WTC11 (cell line): ENCODE measurements around the gene YPEL1.

Source experiments
- CREB1 ChIP-seq: sonication (generic); formaldehyde crosslinking; IDR thresholded peaks from 2 replicates; pipeline ENCODE4 v1.8.0; 2023; ENCODE audit warnings: mild to moderate bottlenecking, missing genetic modification reagents
- ELF4 ChIP-seq: sonication (generic); formaldehyde crosslinking; IDR thresholded peaks from 2 replicates; pipeline ENCODE4 v1.8.1; 2022; ENCODE audit warnings: low read depth, mild to moderate bottlenecking, moderate library complexity, missing genetic modification reagents
- RELA ChIP-seq: sonication (generic); formaldehyde crosslinking; IDR thresholded peaks from 2 replicates; pipeline ENCODE4 v1.8.1; 2022; ENCODE audit warnings: missing genetic modification reagents, mild to moderate bottlenecking, borderline replicate concordance
- ZBTB21 ChIP-seq: sonication (generic); formaldehyde crosslinking; IDR thresholded peaks from 2 replicates; pipeline ENCODE4 v1.8.1; 2023; ENCODE audit warnings: mild to moderate bottlenecking, missing genetic modification reagents, borderline replicate concordance
- ZNF317 ChIP-seq: sonication (generic); formaldehyde crosslinking; IDR thresholded peaks from 2 replicates; pipeline ENCODE4 v1.8.1; 2023; ENCODE audit warnings: low read depth, mild to moderate bottlenecking, moderate library complexity, missing genetic modification reagents, borderline replicate concordance
- ZNF671 ChIP-seq: fragments of 250-450 bp; sonication (Bioruptor Pico); IDR thresholded peaks from 2 replicates; pipeline ENCODE4 v1.8.0; 2021; ENCODE audit warnings: mild to moderate bottlenecking
- TF ChIP-seq, protein P1 (sequence below): sonication (generic); formaldehyde crosslinking; IDR thresholded peaks from 2 replicates; pipeline ENCODE4 v1.8.1; 2022; ENCODE audit warnings: low read depth, missing genetic modification reagents, borderline replicate concordance
- TF ChIP-seq, protein P2 (sequence below): fragments of 200-600 bp; IDR thresholded peaks from 2 replicates; pipeline ENCODE4 v1.8.0; 2022; ENCODE audit warnings: antibody characterized with exemption
- TF ChIP-seq, protein P3 (sequence below): sonication (generic); formaldehyde crosslinking; conservative IDR thresholded peaks from 2 replicates; pipeline ENCODE4 v1.8.1; 2022; ENCODE audit warnings: mild to moderate bottlenecking, missing genetic modification reagents

DNA sequence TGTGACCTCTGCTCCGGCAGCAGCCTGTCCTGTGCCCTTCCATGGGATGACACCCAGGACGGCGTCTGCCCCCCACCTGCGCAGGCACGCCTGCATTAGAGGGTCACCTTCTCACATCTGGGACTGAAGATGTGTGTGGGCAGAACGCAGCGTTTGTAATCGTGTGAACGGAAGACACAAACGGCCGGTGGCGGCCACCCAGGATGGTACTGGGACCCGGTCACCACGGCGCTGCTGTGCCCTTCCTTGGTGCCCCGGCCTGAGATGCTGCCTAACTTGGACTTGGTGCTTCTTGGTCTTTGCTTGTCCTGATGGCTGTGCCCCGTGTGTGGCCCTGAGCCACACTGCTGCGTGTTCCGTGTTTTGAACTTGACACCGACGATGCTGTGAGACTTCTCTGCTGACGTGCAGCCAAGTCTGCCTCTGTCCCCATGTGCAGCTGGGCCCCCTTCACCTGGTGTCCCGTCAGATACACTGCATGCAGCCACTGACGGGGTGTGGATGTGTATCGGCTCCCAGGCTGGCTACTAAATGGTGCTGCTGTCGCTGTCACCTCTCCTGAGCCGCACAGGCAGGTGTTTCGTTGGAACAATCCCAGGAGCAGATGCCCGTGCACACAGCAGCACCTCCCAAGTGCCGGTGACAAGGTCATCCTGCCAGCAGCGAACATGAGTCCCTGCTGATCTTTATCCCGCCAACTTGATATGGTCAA, 21.4 kb downstream of the YPEL1 start:
- TF ChIP-seq, protein P1, sequence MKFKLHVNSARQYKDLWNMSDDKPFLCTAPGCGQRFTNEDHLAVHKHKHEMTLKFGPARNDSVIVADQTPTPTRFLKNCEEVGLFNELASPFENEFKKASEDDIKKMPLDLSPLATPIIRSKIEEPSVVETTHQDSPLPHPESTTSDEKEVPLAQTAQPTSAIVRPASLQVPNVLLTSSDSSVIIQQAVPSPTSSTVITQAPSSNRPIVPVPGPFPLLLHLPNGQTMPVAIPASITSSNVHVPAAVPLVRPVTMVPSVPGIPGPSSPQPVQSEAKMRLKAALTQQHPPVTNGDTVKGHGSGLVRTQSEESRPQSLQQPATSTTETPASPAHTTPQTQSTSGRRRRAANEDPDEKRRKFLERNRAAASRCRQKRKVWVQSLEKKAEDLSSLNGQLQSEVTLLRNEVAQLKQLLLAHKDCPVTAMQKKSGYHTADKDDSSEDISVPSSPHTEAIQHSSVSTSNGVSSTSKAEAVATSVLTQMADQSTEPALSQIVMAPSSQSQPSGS: no peak
- TF ChIP-seq, protein P2, sequence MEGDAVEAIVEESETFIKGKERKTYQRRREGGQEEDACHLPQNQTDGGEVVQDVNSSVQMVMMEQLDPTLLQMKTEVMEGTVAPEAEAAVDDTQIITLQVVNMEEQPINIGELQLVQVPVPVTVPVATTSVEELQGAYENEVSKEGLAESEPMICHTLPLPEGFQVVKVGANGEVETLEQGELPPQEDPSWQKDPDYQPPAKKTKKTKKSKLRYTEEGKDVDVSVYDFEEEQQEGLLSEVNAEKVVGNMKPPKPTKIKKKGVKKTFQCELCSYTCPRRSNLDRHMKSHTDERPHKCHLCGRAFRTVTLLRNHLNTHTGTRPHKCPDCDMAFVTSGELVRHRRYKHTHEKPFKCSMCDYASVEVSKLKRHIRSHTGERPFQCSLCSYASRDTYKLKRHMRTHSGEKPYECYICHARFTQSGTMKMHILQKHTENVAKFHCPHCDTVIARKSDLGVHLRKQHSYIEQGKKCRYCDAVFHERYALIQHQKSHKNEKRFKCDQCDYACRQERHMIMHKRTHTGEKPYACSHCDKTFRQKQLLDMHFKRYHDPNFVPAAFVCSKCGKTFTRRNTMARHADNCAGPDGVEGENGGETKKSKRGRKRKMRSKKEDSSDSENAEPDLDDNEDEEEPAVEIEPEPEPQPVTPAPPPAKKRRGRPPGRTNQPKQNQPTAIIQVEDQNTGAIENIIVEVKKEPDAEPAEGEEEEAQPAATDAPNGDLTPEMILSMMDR: no peak
- TF ChIP-seq ELF4 (CRISPR knock-in tag): no peak
- TF ChIP-seq ZBTB21: no peak
- TF ChIP-seq ZNF671 (CRISPR knock-in tag): no peak
- TF ChIP-seq ZNF317 (CRISPR knock-in tag): no peak
- no peak for TF ChIP-seq CREB1 (CRISPR knock-in tag)
- no peak for TF ChIP-seq RELA (CRISPR knock-in tag)
- TF ChIP-seq, protein P3, sequence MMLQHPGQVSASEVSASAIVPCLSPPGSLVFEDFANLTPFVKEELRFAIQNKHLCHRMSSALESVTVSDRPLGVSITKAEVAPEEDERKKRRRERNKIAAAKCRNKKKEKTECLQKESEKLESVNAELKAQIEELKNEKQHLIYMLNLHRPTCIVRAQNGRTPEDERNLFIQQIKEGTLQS: no peak
